IPS DF 4.7 (cell line): ENCODE measurements around the gene ATG4B.
"Not testable (repeated sequence)": the region's sequence is repeated elsewhere in the genome, so short reads cannot be mapped to it uniquely, and the experiment has no call there.

ENCODE experiments used
- DNase-seq: peaks from one replicate; pipeline ENCODE4 v3.0.0-alpha.2; 2013; ENCODE audit warnings: low spot score; ENCODE audit errors: extremely low read depth

ATG4B gene

GRCh38 chr2:241660593-241661213 is 23.2 kb downstream of the ATG4B start:
- DNase-seq: no peak

DNA sequence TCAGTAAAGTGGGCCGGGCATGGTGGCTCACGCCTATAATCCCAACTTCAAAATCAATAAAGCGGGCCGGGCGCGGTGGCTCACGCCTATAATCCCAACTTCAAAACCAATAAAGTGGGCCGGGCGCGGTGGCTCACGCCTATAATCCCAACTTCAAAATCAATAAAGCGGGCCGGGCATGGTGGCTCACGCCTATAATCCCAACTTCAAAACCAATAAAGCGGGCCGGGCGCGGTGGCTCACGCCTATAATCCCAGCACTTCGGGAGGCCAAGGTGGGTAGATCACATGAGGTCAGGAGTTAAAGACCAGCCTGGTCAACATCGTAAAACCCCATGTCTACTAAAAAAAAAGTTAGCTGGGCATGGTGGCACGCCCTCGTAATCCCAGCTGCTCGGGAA is 25.2 kb downstream of the ATG4B start:
- DNase-seq: not testable (repeated sequence)

GRCh38 chr2:241665731-241666440 is 28.4 kb downstream of the ATG4B start:
- no peak for DNase-seq

DNA sequence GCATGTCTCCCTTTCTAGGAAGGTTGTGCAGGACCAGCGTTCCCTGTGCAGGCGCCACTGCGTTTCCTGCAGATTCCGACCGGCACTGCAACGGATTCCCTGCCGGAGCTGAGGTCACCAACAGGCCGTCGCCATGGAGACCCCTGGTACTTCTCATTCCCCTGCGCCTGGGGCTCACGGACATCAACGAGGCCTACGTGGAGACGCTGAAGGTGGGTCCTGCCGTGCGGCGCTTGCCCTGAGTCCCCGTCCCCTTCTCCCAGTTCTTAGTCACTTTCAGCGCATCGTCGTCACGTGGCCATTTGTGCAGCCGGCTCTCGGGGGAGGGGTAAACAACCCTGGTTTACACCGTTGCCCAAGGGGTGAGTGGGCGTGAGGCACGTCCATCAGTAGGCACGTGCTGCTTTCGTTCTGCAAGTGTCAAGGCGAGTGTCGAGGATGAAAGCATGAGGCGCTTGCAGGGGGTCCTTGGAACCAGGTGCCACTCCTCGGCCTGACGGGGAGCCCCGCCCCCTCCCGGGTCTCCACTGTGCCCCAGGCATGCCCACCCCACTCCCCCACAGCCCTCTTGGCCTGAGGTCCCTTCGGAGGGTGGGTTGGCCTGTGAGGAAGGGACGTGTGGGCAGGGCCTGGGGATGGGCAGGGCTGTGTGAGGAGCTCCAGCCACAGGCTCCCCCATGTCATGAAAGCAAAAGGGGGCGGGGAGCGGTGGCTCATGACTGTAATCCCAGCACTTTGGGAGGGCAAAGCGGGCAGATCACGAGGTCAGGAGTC is 29.3 kb downstream of the ATG4B start:
- no peak for DNase-seq

DNA sequence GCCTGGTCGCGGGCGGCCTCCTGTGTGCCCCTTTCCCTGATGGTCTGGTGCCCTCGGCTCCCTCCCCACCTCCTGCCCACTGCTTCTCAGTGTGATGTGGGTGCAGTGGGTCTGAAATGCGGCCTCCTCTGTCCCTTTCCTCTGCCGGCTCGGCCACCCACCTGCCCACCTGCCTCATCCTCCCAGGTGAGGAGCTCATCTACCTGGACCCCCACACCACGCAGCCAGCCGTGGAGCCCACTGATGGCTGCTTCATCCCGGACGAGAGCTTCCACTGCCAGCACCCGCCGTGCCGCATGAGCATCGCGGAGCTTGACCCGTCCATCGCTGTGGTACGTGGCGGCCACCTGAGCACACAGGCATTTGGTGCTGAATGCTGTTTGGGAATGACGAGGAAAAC is 30.9 kb downstream of the ATG4B start:
- DNase-seq: no peak

- no peak for DNase-seq
Measured at GRCh38 chr2:241668839-241669238, 31.3 kb downstream of the ATG4B start.

GRCh38 chr2:241670333-241671110 is 33.0 kb downstream of the ATG4B start:
- no peak for DNase-seq

- DNase-seq: no peak
Measured at GRCh38 chr2:241671457-241672240, 34.2 kb downstream of the ATG4B start.

GRCh38 chr2:241672243-241673188 is 35.0 kb downstream of the ATG4B start:
- no peak for DNase-seq

GRCh38 chr2:241673189-241673663 is 35.7 kb downstream of the ATG4B start:
- no peak for DNase-seq

GRCh38 chr2:241673797-241674725 is 36.6 kb downstream of the ATG4B start:
- no peak for DNase-seq

DNA sequence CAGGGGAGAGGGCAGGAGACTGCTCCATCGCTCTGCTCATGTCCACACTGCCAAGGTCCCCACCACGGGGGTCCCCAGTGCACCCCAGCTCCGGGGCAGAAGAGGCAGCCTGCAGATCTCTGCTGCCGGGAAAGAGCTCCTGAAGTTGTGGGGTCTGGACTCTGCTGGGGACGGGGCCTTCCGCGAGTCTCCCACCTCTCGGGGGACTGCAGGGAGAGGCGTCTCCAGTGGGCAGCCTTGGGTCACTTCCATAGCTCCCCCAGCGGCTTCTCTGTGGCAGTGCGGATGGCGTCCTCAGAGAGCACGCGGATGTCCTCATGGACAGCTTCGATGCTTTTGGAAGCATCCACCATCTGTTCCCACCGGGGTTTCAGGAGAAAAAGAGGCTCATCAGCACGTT is 38.4 kb downstream of the ATG4B start:
- DNase-seq: no peak

- no peak for DNase-seq
Measured at GRCh38 chr2:241676665-241677064, 39.2 kb downstream of the ATG4B start.

GRCh38 chr2:241677392-241677791 is 39.9 kb downstream of the ATG4B start:
- DNase-seq: no peak

DNA sequence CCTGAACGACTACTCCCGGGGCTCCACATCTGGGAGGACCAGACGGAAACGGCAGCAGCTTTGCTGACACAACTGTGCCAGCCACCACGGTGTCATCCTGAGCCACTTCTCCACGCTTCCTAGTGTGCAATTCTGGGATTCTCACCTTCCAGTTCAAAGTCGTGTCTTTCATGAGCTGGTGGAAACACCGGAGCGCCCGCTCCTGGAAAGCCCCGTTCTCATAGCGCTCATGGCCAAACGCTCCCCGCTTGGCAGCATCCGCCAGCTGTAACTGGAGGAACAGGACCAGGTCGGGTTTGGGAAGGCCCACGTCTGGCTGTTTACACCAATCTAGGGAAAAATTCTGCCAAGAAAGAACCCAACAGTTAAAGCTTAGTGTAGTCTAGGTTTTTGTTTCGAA is 40.8 kb downstream of the ATG4B start:
- no peak for DNase-seq

DNA sequence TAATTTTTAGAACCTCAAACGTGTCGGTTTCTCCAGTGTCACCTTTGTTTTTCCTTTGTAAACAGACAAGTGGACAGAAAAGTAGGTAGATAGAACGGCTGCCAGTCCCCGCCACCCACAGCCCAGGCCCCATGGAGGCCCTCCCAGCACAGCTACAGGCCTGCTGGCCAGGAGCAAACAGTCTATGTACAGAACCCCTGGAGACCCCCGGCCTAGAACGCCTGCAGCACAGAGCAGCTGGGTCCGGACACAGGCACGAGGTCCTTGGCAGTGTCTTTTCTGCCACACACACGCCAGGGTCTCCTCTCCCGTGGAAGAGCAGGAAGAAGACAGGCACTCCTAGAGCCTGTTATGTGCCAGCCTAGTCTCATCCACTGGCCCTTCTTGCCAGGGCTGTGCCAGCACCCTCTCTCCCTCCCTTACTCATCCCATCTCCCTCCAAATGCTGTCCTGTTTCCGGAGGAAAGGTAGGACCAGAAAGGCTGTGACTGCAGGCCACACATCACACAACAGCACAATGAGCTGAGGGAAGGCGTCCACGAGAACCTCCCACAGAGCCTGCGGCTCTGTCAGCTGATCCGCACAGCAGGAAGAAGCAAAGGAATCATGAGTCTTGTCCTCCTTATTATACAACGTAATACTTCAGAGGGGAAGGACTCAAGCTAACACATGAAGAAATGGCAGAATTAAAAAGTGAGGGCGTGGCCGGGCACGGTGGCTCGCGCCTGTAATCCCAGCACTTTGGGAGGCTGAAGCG is 41.5 kb downstream of the ATG4B start:
- DNase-seq: no peak

- DNase-seq: no peak
Measured at GRCh38 chr2:241680044-241680443, 42.6 kb downstream of the ATG4B start.
